Endothelial cell of umbilical vein (primary cell): ENCODE results near the gene SPTA1. TPM values are rescaled to one million over a fixed set of nuclear protein-coding genes. Genes with fewer than 3 reads are reported as not detected.

Experiments used
- BruUV-seq: library from RNA; stranded (reverse); fragments of 400-500 nt; replicated peaks from 2 replicates; lab custom pipeline; 2021; lab: Mats Ljungman, UMichigan
- CTCF ChIA-PET: fragments of 300-600, 350-600 bp; sonication (Branson Sonifier 250); formaldehyde crosslinking; loops from one replicate; lab custom pipeline; 2021; ENCODE audit warnings: antibody characterized with exemption, inconsistent platforms; lab: Charles Lee
- POLR2A ChIA-PET: fragments of 300-600, 350-600 bp; sonication (Branson Sonifier 250); formaldehyde crosslinking; loops from one replicate; lab custom pipeline; 2021; ENCODE audit warnings: antibody characterized with exemption, inconsistent platforms; lab: Charles Lee
- DNase-seq: peaks from one replicate; pipeline ENCODE4 v3.0.0-alpha.2; 2011; ENCODE audit warnings: low read depth, low spot score
- FAIRE-seq: peaks from 2 replicates; lab custom pipeline; 2011; peaks lifted over from hg19 to GRCh38; lab: Jason Lieb, UNC
- H2AFZ ChIP-seq: 2 replicates; pipeline ENCODE4 v1.6.0; 2012; ENCODE audit warnings: low read depth, low read length, control low read depth, inconsistent platforms
- H3K27ac ChIP-seq: 2 replicates; pipeline ENCODE4 v1.5.1; 2011; ENCODE audit warnings: low read depth, mild to moderate bottlenecking, control low read depth, low read length, moderate library complexity; ENCODE audit not compliant: insufficient read depth
- H3K27me3 ChIP-seq, 2 experiments: 2 replicates each; pipeline versions ENCODE4 v1.6.0 to v1.6.1; 2011; ENCODE audit warnings: low read length in 2 of 2, mixed read lengths in 1 of 2; ENCODE audit not compliant: control insufficient read depth in 2 of 2, insufficient read depth in 2 of 2
- H3K36me3 ChIP-seq, 2 experiments: 2 replicates in 1 of 2; 3 replicates in 1 of 2; pipeline ENCODE4 v1.5.1; 2011; ENCODE audit warnings: low read length in 2 of 2, mild to moderate bottlenecking in 1 of 2, moderate library complexity in 1 of 2; ENCODE audit not compliant: control insufficient read depth in 2 of 2, insufficient read depth in 2 of 2; ENCODE audit errors: extremely low read depth in 1 of 2
- H3K4me1 ChIP-seq: 3 replicates; pipeline ENCODE4 v1.5.1; 2011; ENCODE audit warnings: mild to moderate bottlenecking, low read length; ENCODE audit not compliant: control insufficient read depth, insufficient read depth; ENCODE audit errors: extremely low read depth
- H3K4me2 ChIP-seq: 2 replicates; pipeline ENCODE4 v1.6.1; 2011; ENCODE audit warnings: low read length, control low read depth, mixed read lengths; ENCODE audit not compliant: insufficient read depth
- H3K4me3 ChIP-seq, 3 experiments: fragments of 200-600 bp in 1 of 3; sonication (generic), shearing (Covaris generic) in 1 of 3; replicated peaks in 1 of 3; 2 replicates each; pipeline ENCODE4 v1.5.1; 2011 to 2016; ENCODE audit warnings: control low read depth in 3 of 3, low read length in 3 of 3, mild to moderate bottlenecking in 2 of 3, inconsistent platforms in 1 of 3, low read depth in 1 of 3, moderate library complexity in 1 of 3; ENCODE audit not compliant: insufficient read depth in 1 of 3
- H3K79me2 ChIP-seq: 2 replicates; pipeline ENCODE4 v1.6.0; 2012; ENCODE audit warnings: low read length, inconsistent platforms; ENCODE audit not compliant: control insufficient read depth, insufficient read depth
- H3K9ac ChIP-seq: replicated peaks from 2 replicates; pipeline ENCODE3; 2011; ENCODE audit warnings: low read length, control low read depth; ENCODE audit not compliant: insufficient read depth; ENCODE audit errors: extremely low read depth
- H3K9me1 ChIP-seq: replicated peaks from 3 replicates; pipeline ENCODE4 v1.6.0; 2011; ENCODE audit warnings: mild to moderate bottlenecking, low read length; ENCODE audit not compliant: control insufficient read depth, insufficient read depth; ENCODE audit errors: extremely low read depth
- H3K9me3 ChIP-seq: replicated peaks from 2 replicates; pipeline ENCODE4 v1.5.1; 2012; ENCODE audit warnings: low read length, inconsistent platforms; ENCODE audit not compliant: control insufficient read depth, insufficient read depth
- H4K20me1 ChIP-seq: replicated peaks from 2 replicates; pipeline ENCODE3; 2011; ENCODE audit warnings: mild to moderate bottlenecking, low read length; ENCODE audit not compliant: control insufficient read depth, insufficient read depth; ENCODE audit errors: extremely low read depth
- CTCF ChIP-seq, 2 donors: IDR thresholded peaks; 1 replicate in 1 of 2; 2 replicates in 1 of 2; pipeline ENCODE4 v1.5.1; 2011; ENCODE audit warnings: low read length in 2 of 2, mild to moderate bottlenecking in 2 of 2, moderate library complexity in 2 of 2, control low read depth in 1 of 2, inconsistent platforms in 1 of 2, low read depth in 1 of 2; ENCODE audit not compliant: insufficient read depth in 1 of 2; ENCODE audit errors: extremely low read depth in 1 of 2
- EZH2 ChIP-seq: IDR thresholded peaks from 2 replicates; pipeline ENCODE4 v1.6.1; 2012; ENCODE audit warnings: borderline replicate concordance, low read depth, mild to moderate bottlenecking, moderate library complexity, low read length, inconsistent platforms; ENCODE audit not compliant: severe bottlenecking
- GATA2 ChIP-seq: IDR thresholded peaks from 2 replicates; pipeline ENCODE4 v1.7.0; 2011; ENCODE audit warnings: low read depth, mild to moderate bottlenecking, moderate library complexity, mixed read lengths, low read length; ENCODE audit not compliant: insufficient read length, insufficient read depth
- JUN ChIP-seq: IDR thresholded peaks from 2 replicates; pipeline ENCODE4 v1.6.1; 2011; ENCODE audit warnings: borderline replicate concordance, low read depth; ENCODE audit not compliant: insufficient read length, insufficient read depth
- POLR2A ChIP-seq: IDR thresholded peaks from 2 replicates; pipeline ENCODE4 v1.6.1; 2012; ENCODE audit warnings: low read depth, mild to moderate bottlenecking, control low read depth, low read length
- POLR2AphosphoS5 ChIP-seq: IDR thresholded peaks from 2 replicates; pipeline ENCODE4 v1.6.1; 2012; ENCODE audit warnings: low read depth, mild to moderate bottlenecking, control low read depth, low read length, moderate library complexity; ENCODE audit not compliant: insufficient read depth
- dilution Hi-C: fragments of 300-500 bp; cut with MboI; formaldehyde crosslinking; loops from one replicate; pipeline ENCODE4 v1.15.0; 2019; ENCODE audit warnings: low sequenced_read_pairs; ENCODE audit not compliant: extremely low pct_ligation_motif_present
- intact Hi-C: fragments of 100-400 bp; cut with micrococcal nuclease; formaldehyde crosslinking; loops from one replicate; pipeline ENCODE4 v1.10.0; 2022
- polyA plus RNA-seq, 4 experiments: library from polyadenylated mRNA; depleted of rRNA in 3 of 4; stranded (reverse) in 3 of 4; unstranded in 1 of 4; fragments of >200 nt; gene quantifications; 2 replicates each; pipeline versions ENCODE4 v1.2.1 to v1.2.3, GENCODE V29; 2011 to 2012; ENCODE audit warnings: missing spikeins in 1 of 4
- total RNA-seq: library from RNA; stranded (reverse); gene quantifications from 2 replicates; pipeline ENCODE4 v1.2.3, GENCODE V29; 2021

SPTA1 gene
- total and polyA plus RNA-seq, 2 donors (not counting 3 experiments of a cell fraction or from before 2014, with no cell fraction given): 0.01 to 0.84 TPM

DNA sequence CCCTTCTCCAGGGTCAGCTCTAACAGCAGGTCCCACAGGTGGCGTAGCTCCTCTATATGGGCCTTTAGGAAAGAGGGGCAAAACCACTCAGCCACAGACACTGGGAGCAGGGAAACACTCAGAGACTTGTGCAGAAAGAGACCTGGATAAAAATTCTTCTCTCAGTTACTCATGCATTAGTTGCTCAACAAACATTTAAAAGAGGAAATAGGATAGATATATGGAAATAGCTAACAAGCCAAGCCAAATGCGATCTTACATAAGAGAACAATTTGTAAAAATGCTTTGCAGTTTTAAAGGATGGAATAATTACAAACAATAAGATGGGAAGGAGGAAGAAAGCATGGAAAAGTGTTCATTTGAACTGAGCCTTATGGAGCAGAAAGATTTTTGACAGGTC lies 4.9 kb downstream of the SPTA1 start:
- H4K20me1 ChIP-seq: no peaks in the 10 kb centered on the region
- POLR2A ChIA-PET: no interaction called here
- FAIRE-seq: no peak
- no peak overlapping the region for H3K27ac ChIP-seq
- no peak overlapping the region for H2AFZ ChIP-seq
- H3K9me1 ChIP-seq: no peaks in the 10 kb centered on the region
- no peaks in the 10 kb centered on the region for H3K9me3 ChIP-seq
- no peak overlapping the region for H3K4me2 ChIP-seq
- TF ChIP-seq CTCF (IDR thresholded peaks at IDR 0.05; ENCODE audit: extremely low read depth in 1 of 2, insufficient read depth in 1 of 2, low read depth in 1 of 2, low read length in 2 of 2): no peak
- no peak for TF ChIP-seq JUN
- no peak for TF ChIP-seq EZH2
- no peak for TF ChIP-seq POLR2A
- TF ChIP-seq GATA2: no peak
- no peak for TF ChIP-seq POLR2AphosphoS5
- intact Hi-C loops (no loop called here), dilution Hi-C loops (no loop called here)
- no peaks in the 10 kb centered on the region for H3K79me2 ChIP-seq
- no peaks in the 10 kb centered on the region for H3K4me1 ChIP-seq
- H3K27me3 ChIP-seq: no peaks in the 10 kb centered on the region
- no peak for DNase-seq
- no peaks in the 10 kb centered on the region for H3K36me3 ChIP-seq
- BruUV-seq: no TSS peak
- no peak overlapping the region for H3K9ac ChIP-seq
- no peak overlapping the region for H3K4me3 ChIP-seq
- CTCF ChIA-PET: no interaction called here

- CTCF ChIA-PET: no interaction called here
- dilution Hi-C loops: no loop called here
- intact Hi-C loops: no loop called here
Observed at GRCh38 chr1:158679289-158679688, 7.2 kb downstream of the SPTA1 start.

More at GRCh38 chr1:158679289-158679688, 7.2 kb downstream of the SPTA1 start:
- H3K4me1 ChIP-seq: no peaks in the 10 kb centered on the region
- H4K20me1 ChIP-seq: no peaks in the 10 kb centered on the region
- FAIRE-seq: no peak
- H3K4me2 ChIP-seq: no peak overlapping the region
- H3K79me2 ChIP-seq: no peaks in the 10 kb centered on the region
- no peak overlapping the region for H2AFZ ChIP-seq
- H3K36me3 ChIP-seq: no peaks in the 10 kb centered on the region
- H3K9me3 ChIP-seq: no peaks in the 10 kb centered on the region
- no peak for TF ChIP-seq EZH2
- TF ChIP-seq POLR2A: no peak
- H3K9me1 ChIP-seq: no peaks in the 10 kb centered on the region
- no TSS peak for BruUV-seq
- no peak overlapping the region for H3K4me3 ChIP-seq
- DNase-seq: no peak
- no peak overlapping the region for H3K9ac ChIP-seq
- no peaks in the 10 kb centered on the region for H3K27me3 ChIP-seq
- POLR2A ChIA-PET: no interaction called here
- H3K27ac ChIP-seq: no peak overlapping the region
